HepG2 (cell line): Measurements from ENCODE around the gene DAD1. TPM values are rescaled to one million over a fixed set of nuclear protein-coding genes. Genes with fewer than 3 reads are reported as not detected.

Experiments
- CBX2 ChIP-seq, 2 experiments: fragments of 200-600 bp in 1 of 2; sonication (generic); formaldehyde crosslinking in 1 of 2; IDR thresholded peaks; 2 replicates each; pipeline versions ENCODE4 v1.7.0 to v1.8.1; 2018 to 2022; ENCODE audit warnings: low read depth in 2 of 2, low read length in 1 of 2, mild to moderate bottlenecking in 1 of 2, missing genetic modification reagents in 1 of 2
- EED ChIP-seq: sonication (generic); formaldehyde crosslinking; IDR thresholded peaks from 2 replicates; pipeline ENCODE4 v1.5.0; 2020; ENCODE audit warnings: mild to moderate bottlenecking, missing genetic modification reagents
- GATA4 ChIP-seq: sonication (generic); IDR thresholded peaks from 2 replicates; pipeline ENCODE4 v1.6.1; 2016; ENCODE audit warnings: antibody characterized with exemption, low read depth, borderline replicate concordance
- HNRNPH1 ChIP-seq: fragments of 200-400 bp; formaldehyde crosslinking; optimal IDR thresholded peaks from 2 replicates; pipeline ENCODE3; 2017; ENCODE audit warnings: mild to moderate bottlenecking, low read depth, low read length
- HOXA5 ChIP-seq: sonication (generic); formaldehyde crosslinking; IDR thresholded peaks from 2 replicates; pipeline ENCODE4 v1.4.0; 2020; ENCODE audit warnings: missing genetic modification reagents
- JUNB ChIP-seq: sonication (generic); formaldehyde crosslinking; IDR thresholded peaks from 2 replicates; pipeline ENCODE4 v1.8.0; 2022; ENCODE audit warnings: missing genetic modification reagents, mild to moderate bottlenecking, borderline replicate concordance
- MED1 ChIP-seq: sonication (generic); formaldehyde crosslinking; IDR thresholded peaks from 2 replicates; pipeline ENCODE4 v1.4.0; 2020; ENCODE audit warnings: missing genetic modification reagents
- SMARCC2 ChIP-seq: fragments of 450-650 bp; IDR thresholded peaks from 2 replicates; pipeline ENCODE4 v1.6.1; 2017; ENCODE audit warnings: antibody characterized with exemption, mild to moderate bottlenecking
- SP1 ChIP-seq, 2 experiments: fragments of 450-650 bp in 1 of 2; sonication (generic) in 1 of 2; formaldehyde crosslinking in 1 of 2; IDR thresholded peaks; 2 replicates each; pipeline versions ENCODE4 v1.4.0 to v1.6.1; 2016 to 2020; ENCODE audit warnings: missing genetic modification reagents in 1 of 2
- TARDBP ChIP-seq: sonication (generic); formaldehyde crosslinking; IDR thresholded peaks from 2 replicates; pipeline ENCODE4 v1.8.0; 2022; ENCODE audit warnings: mild to moderate bottlenecking, missing genetic modification reagents
- U2AF2 ChIP-seq: fragments of 200-400 bp; formaldehyde crosslinking; IDR thresholded peaks from 2 replicates; pipeline ENCODE4 v1.6.1; 2017; ENCODE audit warnings: low read depth, mild to moderate bottlenecking, low read length
- ZMYM2 ChIP-seq: sonication (generic); formaldehyde crosslinking; IDR thresholded peaks from 2 replicates; pipeline ENCODE4 v1.8.0; 2022; ENCODE audit warnings: mild to moderate bottlenecking, missing genetic modification reagents
- ZNF333 ChIP-seq: sonication (generic); formaldehyde crosslinking; IDR thresholded peaks from 2 replicates; pipeline ENCODE4 v1.4.0; 2020; ENCODE audit warnings: mild to moderate bottlenecking, missing genetic modification reagents, borderline replicate concordance
- ZNF546 ChIP-seq: sonication (generic); formaldehyde crosslinking; conservative IDR thresholded peaks from 2 replicates; pipeline ENCODE4 v1.8.1; 2023; ENCODE audit warnings: mild to moderate bottlenecking, missing genetic modification reagents
- ZNF713 ChIP-seq: sonication (generic); formaldehyde crosslinking; IDR thresholded peaks from 2 replicates; pipeline ENCODE4 v1.4.0; 2020; ENCODE audit warnings: mild to moderate bottlenecking, missing genetic modification reagents
- ZSCAN12 ChIP-seq: sonication (generic); formaldehyde crosslinking; IDR thresholded peaks from 2 replicates; pipeline ENCODE4 v1.9.0; 2021; ENCODE audit warnings: mild to moderate bottlenecking, missing genetic modification reagents
- ZSCAN25 ChIP-seq: sonication (generic); formaldehyde crosslinking; IDR thresholded peaks from 2 replicates; pipeline ENCODE4 v1.8.0; 2022; ENCODE audit warnings: mild to moderate bottlenecking, missing genetic modification reagents
- polyA plus RNA-seq, 8 experiments: library from polyadenylated mRNA; depleted of rRNA in 3 of 8; stranded (reverse) in 7 of 8; unstranded in 1 of 8; fragments of >200 nt; fragmentation: Illumina TruSeq in 4 of 8; extraction: Trizol in 4 of 8; gene quantifications; 2 replicates each; pipeline versions ENCODE4 v1.2.1 to v1.2.3, GENCODE V29; 2011 to 2016; ENCODE audit warnings: low read depth in 4 of 8, missing spikeins in 1 of 8, mixed read lengths in 1 of 8; ENCODE audit not compliant: insufficient read depth in 1 of 8
- total RNA-seq, 5 experiments: library from RNA; depleted of rRNA; stranded (reverse); fragments of >200 nt; fragmentation: Illumina TruSeq; extraction: Trizol; gene quantifications; 2 replicates each; pipeline ENCODE4 v1.2.3, GENCODE V29; 2016; ENCODE audit warnings: low read depth in 1 of 5
- TF ChIP-seq, protein P1 (sequence below): sonication (generic); formaldehyde crosslinking; IDR thresholded peaks from 2 replicates; pipeline ENCODE4 v1.8.1; 2023; ENCODE audit warnings: mild to moderate bottlenecking, missing genetic modification reagents
- TF ChIP-seq, protein P2 (sequence below): sonication (generic); formaldehyde crosslinking; IDR thresholded peaks from 2 replicates; pipeline ENCODE4 v1.5.0; 2020; ENCODE audit warnings: missing genetic modification reagents
- TF ChIP-seq, protein P3 (sequence below): sonication (generic); formaldehyde crosslinking; IDR thresholded peaks from 2 replicates; pipeline ENCODE4 v1.8.0; 2023; ENCODE audit warnings: mild to moderate bottlenecking, missing genetic modification reagents
- TF ChIP-seq, protein P4 (sequence below): sonication (generic); formaldehyde crosslinking; IDR thresholded peaks from 2 replicates; pipeline ENCODE4 v1.5.0; 2020; ENCODE audit warnings: missing genetic modification reagents
- TF ChIP-seq, protein P5 (sequence below): sonication (generic); formaldehyde crosslinking; IDR thresholded peaks from 2 replicates; pipeline ENCODE4 v1.4.0; 2020; ENCODE audit warnings: missing genetic modification reagents, borderline replicate concordance

DAD1 gene
- total and polyA plus RNA-seq, 2 of the 13 experiments (the other 11 are each of a cell fraction or from before 2014, with no cell fraction given) = 558 to 626 TPM

DNA sequence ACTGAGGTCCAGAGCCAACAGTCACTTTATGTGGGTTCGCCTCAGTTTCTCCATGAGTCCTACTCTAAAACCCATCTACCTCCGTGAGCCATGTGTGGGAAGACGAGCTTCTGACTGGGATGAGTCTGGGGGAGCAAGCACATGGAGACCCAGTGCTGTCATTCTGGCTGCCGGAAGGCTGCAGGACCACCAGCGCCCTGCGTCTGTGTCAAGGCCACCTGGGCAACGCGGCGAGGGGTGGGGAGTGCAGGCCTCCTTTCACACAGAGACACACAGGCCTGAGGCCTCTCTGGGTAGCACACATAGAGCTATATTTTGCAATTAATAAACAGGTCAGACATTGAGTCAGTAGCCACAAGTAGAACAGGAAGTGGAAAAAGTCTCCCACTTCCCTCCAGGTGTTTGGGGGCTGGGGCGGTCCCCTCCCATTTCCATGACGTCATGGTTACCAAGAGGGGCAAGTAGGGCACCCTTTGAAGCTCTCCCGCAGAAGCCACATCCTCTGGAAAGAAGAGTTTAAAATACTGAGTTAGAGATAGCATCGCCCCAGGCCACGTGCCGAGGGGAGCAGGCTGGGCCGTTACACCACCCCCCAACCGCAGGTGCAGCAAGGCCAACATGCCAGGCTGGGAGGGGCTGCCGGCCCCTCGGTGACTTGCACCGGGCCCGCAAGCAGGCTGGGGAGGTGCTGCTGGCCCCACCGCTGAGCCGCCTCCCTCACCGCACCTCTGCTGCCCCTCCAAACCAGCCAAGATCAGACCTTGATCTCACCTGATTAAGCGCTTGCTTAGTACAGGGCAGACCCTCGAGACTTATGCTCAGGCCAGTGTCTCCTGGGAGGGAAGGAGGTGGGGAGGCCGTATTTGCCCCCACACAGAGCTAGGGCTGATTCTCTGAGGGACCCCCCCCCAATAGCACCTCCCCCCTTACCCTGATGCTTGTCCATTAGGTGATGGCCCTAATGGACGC lies 32.7 kb downstream of the DAD1 start (continued):
- TF ChIP-seq, protein P1, sequence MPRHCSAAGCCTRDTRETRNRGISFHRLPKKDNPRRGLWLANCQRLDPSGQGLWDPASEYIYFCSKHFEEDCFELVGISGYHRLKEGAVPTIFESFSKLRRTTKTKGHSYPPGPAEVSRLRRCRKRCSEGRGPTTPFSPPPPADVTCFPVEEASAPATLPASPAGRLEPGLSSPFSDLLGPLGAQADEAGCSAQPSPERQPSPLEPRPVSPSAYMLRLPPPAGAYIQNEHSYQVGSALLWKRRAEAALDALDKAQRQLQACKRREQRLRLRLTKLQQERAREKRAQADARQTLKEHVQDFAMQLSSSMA (CRISPR knock-in tag) = peak; percentile 85
- TF ChIP-seq ZNF713 (no peak), EED (no peak; the same call in 1 of the 2 replicates), ZNF546 (CRISPR knock-in tag) (no peak), ZMYM2 (CRISPR knock-in tag) (peak; percentile 4; the same call in 1 of the 2 replicates), ZSCAN25 (CRISPR knock-in tag) (no peak), ZSCAN12 (no peak), HNRNPH1 (no peak), MED1 (no peak), JUNB (CRISPR knock-in tag) (no peak), GATA4 (peak; percentile 36; the same call in 1 of the 2 replicates), HOXA5 (CRISPR knock-in tag) (no peak), SP1 (IDR thresholded peaks at IDR 0.05) (no peak), SP1 (CRISPR knock-in tag; IDR thresholded peaks at IDR 0.05) (peak; percentile 47; the same call in 1 of the 2 replicates), ZNF333 (peak; percentile 57; the same call in 1 of the 2 replicates), U2AF2 (no peak), CBX2 (IDR thresholded peaks at IDR 0.05; ENCODE audit: low read depth, low read length) (no peak), CBX2 (CRISPR knock-in tag; IDR thresholded peaks at IDR 0.05; ENCODE audit: low read depth) (no peak), SMARCC2 (no peak), TARDBP (CRISPR knock-in tag) (peak; percentile 48; the same call in 1 of the 2 replicates)
- TF ChIP-seq, protein P2, sequence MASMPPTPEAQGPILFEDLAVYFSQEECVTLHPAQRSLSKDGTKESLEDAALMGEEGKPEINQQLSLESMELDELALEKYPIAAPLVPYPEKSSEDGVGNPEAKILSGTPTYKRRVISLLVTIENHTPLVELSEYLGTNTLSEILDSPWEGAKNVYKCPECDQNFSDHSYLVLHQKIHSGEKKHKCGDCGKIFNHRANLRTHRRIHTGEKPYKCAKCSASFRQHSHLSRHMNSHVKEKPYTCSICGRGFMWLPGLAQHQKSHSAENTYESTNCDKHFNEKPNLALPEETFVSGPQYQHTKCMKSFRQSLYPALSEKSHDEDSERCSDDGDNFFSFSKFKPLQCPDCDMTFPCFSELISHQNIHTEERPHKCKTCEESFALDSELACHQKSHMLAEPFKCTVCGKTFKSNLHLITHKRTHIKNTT (CRISPR knock-in tag) = no peak
- TF ChIP-seq, protein P3, sequence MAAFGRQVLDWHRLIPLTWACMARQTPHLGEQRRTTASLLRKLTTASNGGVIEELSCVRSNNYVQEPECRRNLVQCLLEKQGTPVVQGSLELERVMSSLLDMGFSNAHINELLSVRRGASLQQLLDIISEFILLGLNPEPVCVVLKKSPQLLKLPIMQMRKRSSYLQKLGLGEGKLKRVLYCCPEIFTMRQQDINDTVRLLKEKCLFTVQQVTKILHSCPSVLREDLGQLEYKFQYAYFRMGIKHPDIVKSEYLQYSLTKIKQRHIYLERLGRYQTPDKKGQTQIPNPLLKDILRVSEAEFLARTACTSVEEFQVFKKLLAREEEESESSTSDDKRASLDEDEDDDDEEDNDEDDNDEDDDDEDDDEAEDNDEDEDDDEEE (CRISPR knock-in tag) = no peak
- TF ChIP-seq, protein P4, sequence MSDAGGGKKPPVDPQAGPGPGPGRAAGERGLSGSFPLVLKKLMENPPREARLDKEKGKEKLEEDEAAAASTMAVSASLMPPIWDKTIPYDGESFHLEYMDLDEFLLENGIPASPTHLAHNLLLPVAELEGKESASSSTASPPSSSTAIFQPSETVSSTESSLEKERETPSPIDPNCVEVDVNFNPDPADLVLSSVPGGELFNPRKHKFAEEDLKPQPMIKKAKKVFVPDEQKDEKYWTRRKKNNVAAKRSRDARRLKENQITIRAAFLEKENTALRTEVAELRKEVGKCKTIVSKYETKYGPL (CRISPR knock-in tag) = no peak
- TF ChIP-seq, protein P5, sequence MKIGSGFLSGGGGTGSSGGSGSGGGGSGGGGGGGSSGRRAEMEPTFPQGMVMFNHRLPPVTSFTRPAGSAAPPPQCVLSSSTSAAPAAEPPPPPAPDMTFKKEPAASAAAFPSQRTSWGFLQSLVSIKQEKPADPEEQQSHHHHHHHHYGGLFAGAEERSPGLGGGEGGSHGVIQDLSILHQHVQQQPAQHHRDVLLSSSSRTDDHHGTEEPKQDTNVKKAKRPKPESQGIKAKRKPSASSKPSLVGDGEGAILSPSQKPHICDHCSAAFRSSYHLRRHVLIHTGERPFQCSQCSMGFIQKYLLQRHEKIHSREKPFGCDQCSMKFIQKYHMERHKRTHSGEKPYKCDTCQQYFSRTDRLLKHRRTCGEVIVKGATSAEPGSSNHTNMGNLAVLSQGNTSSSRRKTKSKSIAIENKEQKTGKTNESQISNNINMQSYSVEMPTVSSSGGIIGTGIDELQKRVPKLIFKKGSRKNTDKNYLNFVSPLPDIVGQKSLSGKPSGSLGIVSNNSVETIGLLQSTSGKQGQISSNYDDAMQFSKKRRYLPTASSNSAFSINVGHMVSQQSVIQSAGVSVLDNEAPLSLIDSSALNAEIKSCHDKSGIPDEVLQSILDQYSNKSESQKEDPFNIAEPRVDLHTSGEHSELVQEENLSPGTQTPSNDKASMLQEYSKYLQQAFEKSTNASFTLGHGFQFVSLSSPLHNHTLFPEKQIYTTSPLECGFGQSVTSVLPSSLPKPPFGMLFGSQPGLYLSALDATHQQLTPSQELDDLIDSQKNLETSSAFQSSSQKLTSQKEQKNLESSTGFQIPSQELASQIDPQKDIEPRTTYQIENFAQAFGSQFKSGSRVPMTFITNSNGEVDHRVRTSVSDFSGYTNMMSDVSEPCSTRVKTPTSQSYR (CRISPR knock-in tag) = no peak
